Dermis blood vessel endothelial cell (primary cell): ENCODE results near the gene EIF4H. TPM values are rescaled to one million over a fixed set of nuclear protein-coding genes. Genes with fewer than 3 reads are reported as not detected.

ENCODE experiments used
- DNase-seq: peaks from one replicate; pipeline ENCODE4 v3.0.0; 2010
- total RNA-seq: library from RNA; depleted of rRNA; stranded (reverse); fragments of >200 nt; gene quantifications from 2 replicates; pipeline ENCODE4 v1.2.3, GENCODE V29; 2014

The EIF4H gene
- total RNA-seq, 1 donor from 2014 or later, result 305 TPM

DNA sequence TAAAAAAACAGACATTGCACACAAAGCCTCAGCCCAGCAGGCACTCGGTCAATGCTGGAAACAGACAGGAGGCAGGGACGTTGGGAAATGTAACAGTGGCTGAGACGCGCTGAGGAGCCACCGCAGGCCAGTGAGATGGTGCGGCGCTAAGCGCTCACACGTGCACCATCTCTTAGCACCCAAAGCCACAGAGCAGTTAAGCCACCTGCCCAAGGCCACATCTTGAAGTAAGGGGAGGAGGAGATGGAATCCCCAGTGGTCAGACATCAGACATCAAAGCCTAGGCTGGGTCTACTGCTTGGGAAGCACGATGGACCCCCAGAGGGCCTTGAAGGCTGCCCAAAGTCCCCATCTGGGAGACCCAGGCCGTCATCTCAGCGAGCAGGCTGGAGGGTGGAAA is 51.2 kb downstream of the EIF4H start:
- no peak for DNase-seq

DNA sequence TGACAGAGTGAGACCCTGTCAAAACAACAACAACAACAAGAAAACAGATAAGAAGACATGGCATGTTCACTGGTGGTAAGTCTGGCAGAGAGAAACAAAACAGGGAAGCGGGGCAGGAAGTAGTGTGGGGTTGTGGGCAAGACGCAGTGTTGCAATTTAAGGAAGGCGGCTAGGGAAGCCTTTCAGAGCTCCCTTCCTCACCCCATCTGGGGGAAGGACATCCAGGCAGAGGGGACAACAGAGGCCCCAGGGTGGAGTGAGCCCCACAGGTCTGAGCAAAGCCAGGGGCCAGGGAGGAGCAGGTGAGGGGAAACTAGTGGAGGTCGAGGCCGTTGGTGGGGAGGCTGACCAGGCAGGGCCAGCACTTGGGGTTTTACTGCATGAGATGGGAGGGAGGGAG is 52.5 kb downstream of the EIF4H start:
- DNase-seq, result no peak

GRCh38 chr7:74228951-74229900 is 55.1 kb downstream of the EIF4H start:
- no peak for DNase-seq

DNA sequence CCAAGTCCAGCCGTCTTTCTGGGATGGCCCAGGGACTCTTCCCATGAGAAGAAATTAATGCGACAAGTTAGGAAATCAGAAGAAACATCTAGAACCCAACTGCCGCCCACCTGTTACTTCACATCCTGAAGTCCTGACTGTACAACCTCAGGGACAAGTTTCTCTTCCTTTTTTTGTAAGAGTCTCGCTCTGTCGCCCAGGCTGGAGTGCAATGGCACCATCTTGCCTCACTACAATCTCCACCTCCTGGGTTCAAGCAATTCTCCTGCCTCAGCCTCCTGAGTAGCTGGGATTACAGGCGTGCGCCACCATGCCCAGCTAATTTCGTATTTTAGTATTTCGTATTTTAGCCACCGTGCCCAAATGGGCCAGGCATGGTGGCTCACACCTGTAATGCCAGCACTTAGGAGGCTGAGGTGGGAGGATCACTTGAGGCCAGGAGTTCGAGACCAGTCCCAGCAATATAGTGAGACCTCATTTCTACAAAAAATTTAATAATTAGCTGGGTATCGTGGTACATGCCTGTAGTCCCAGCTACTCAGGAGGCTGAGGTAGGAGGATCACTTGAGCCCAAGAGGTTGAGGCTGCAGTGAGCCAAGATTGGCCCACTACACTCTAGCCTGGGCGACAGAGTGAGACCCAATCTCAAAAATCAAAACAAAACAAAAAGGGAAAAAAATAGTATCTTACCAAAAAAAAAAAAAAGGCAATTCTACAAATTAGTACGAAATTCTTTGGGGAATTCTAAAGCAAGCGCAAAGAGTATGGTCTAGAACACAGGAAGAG is 56.5 kb downstream of the EIF4H start:
- DNase-seq, result no peak

GRCh38 chr7:74231232-74231590 is 57.1 kb downstream of the EIF4H start:
- DNase-seq, result no peak

DNA sequence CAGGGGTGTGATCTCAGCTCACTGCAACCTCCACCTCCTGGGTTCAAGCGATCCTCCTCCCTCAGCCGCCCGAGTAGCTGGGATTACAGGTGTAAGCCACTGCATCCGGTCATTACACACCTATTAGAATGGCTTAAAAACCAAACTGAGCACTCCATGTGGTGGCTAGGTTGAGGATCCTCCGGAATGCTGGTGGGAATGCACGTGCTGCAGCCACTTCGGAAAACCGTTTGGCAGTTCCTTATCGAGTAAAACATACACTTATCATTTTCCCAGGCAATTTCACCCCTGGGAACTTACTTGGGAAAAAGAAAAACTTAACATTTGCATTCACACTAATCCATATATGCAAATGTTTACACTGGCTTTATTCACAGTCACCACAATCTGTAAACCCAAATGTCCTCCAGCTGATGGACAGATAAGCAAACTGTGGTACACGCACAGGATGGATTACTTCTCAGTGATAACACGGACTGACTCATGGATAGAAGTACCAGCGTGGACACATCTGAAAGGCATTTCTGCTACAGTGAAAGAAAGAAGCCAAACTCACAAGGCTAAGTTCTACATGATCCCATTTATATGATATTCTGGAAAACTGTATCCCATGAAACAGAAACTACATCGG is 59.6 kb downstream of the EIF4H start:
- DNase-seq, result no peak

DNA sequence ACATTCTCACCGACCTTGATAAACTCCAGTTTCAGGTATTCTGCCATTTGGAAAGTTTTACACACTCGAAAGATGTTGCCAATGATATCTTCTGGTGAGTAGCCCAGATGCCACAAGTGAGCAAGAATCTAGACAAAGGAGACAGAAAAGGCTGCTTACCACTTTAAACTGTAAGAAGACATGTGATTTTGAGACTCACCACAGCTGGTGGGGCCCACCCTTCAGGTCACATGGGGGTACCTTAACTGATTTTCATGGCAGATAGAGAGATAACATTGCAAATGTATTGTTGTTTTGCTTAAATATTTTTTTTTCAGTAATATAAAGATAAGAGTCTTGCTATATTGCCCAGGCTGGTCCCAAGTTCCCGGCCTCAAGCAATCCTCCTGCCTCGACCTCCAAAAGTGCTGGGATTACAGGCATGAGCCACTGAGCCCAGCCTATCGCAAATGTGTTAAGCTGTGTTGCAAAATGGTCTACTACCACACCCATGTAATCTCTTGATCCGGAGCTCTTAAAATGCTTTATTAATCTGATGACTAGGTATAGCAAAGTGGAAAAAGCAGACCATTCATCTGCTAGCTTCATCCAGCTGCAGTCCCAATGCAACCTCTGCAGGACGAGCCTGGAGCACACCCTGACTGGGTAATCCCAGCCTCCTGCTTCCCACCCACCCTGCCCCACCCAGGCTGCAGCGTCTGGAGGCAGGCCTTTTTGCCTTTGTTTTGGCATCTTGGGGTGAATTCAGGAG is 61.5 kb downstream of the EIF4H start:
- DNase-seq, result no peak

GRCh38 chr7:74236284-74236683 is 62.1 kb downstream of the EIF4H start:
- no peak for DNase-seq

- no peak for DNase-seq
Observed at GRCh38 chr7:74240482-74240881, 66.3 kb downstream of the EIF4H start.

DNA sequence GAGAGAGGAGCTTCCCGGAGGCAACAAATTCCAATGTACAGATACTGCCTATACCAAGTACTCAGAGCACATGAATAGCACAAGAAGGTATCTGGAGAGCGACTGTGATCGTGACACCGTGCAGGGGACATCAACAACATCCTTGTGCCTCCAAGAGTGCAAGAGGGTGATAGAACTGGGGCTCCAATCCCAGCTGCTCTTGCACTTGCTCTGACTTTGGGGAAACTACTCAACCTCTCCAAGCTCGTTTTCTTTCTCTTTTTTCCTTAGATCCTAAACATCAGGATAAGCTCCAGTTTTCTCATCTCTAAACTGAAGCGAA is 67.9 kb downstream of the EIF4H start:
- no peak for DNase-seq

- DNase-seq, result no peak
Observed at GRCh38 chr7:74246497-74246896, 72.3 kb downstream of the EIF4H start.

Other genes with a start within 250 kb of the EIF4H start
- gene ELN, start 146.2 kb upstream of the EIF4H start, total RNA-seq, result 4.4 and 5.4 TPM in 2 replicates
- gene LIMK1, start 90.6 kb upstream of the EIF4H start, total RNA-seq, result 20.4 and 32.7 TPM in 2 replicates
- gene LAT2, start 35.6 kb downstream of the EIF4H start, total RNA-seq, result 1.2 and 1.9 TPM in 2 replicates
- 20.9 and 26.9 TPM in 2 replicates for gene RFC2, start 80.0 kb downstream of the EIF4H start, total RNA-seq
- gene CLIP2, start 115.1 kb downstream of the EIF4H start, total RNA-seq, result 40.7 and 43.6 TPM in 2 replicates